ENCODE results near the gene ZNF467.

DNA sequence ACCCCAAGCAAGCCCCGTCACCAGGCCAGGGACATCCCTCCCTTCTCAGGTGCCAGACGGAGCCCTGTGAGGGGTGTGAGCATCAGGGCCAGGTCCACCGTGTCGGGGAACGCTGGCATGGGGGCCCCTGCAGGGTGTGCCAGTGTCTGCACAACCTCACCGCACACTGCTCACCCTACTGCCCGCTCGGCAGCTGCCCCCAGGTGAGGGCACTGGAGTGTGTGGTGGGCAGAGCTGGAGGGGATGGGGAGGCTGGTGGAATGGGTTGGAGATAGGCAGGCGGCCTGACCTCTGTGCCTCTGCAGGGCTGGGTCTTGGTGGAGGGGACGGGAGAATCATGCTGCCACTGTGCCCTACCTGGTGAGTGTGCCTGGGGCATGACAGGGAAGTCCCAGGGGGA is 19.9 kb upstream of the ZNF467 start:
- TF ChIP-seq, protein P1, sequence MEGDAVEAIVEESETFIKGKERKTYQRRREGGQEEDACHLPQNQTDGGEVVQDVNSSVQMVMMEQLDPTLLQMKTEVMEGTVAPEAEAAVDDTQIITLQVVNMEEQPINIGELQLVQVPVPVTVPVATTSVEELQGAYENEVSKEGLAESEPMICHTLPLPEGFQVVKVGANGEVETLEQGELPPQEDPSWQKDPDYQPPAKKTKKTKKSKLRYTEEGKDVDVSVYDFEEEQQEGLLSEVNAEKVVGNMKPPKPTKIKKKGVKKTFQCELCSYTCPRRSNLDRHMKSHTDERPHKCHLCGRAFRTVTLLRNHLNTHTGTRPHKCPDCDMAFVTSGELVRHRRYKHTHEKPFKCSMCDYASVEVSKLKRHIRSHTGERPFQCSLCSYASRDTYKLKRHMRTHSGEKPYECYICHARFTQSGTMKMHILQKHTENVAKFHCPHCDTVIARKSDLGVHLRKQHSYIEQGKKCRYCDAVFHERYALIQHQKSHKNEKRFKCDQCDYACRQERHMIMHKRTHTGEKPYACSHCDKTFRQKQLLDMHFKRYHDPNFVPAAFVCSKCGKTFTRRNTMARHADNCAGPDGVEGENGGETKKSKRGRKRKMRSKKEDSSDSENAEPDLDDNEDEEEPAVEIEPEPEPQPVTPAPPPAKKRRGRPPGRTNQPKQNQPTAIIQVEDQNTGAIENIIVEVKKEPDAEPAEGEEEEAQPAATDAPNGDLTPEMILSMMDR (IDR thresholded peaks at IDR 0.05) = no peak
- no peak for TF ChIP-seq POLR2A (IDR thresholded peaks at IDR 0.05)
- no peak for TF ChIP-seq EP300 (IDR thresholded peaks at IDR 0.05)
